ENCODE measurements around the gene ASTN2.

The ASTN2 gene

GRCh38 chr9:116468793-116469527, 945.9 kb downstream of the ASTN2 start:
- FAIRE-seq (no peak), DNase-seq (ENCODE audit: insufficient read length, low spot score) (no peak)
- no peak for TF ChIP-seq CTCF (IDR thresholded peaks at IDR 0.05; ENCODE audit: insufficient read depth, missing control alignments)

DNA sequence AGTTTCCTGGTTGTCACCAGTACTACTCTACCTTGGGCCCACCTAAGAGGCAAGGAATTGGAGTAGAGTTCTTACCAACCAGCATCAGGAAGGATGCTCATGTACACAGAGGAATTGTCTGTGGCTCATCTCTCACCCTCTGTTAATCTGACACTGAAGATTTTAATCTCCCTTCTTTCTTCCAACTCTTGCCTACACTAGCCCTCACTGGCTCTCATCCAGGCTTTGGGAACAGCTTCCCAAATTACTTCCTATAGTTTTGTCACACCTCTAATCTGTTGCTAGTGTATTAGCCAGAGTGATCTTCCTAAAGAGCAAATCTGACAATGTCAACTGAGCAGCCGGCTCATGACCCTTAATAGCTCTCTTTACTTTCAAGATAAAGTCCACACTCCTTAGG, 946.5 kb downstream of the ASTN2 start:
- FAIRE-seq (no peak), DNase-seq (ENCODE audit: insufficient read length, low spot score) (no peak)
- TF ChIP-seq CTCF (IDR thresholded peaks at IDR 0.05; ENCODE audit: insufficient read depth, missing control alignments) = no peak

- TF ChIP-seq CTCF (IDR thresholded peaks at IDR 0.05; ENCODE audit: insufficient read depth, missing control alignments) = no peak
- no peak for FAIRE-seq
- DNase-seq (ENCODE audit: insufficient read length, low spot score) = no peak
Measured at GRCh38 chr9:116467740-116468351, 947.0 kb downstream of the ASTN2 start.

DNA sequence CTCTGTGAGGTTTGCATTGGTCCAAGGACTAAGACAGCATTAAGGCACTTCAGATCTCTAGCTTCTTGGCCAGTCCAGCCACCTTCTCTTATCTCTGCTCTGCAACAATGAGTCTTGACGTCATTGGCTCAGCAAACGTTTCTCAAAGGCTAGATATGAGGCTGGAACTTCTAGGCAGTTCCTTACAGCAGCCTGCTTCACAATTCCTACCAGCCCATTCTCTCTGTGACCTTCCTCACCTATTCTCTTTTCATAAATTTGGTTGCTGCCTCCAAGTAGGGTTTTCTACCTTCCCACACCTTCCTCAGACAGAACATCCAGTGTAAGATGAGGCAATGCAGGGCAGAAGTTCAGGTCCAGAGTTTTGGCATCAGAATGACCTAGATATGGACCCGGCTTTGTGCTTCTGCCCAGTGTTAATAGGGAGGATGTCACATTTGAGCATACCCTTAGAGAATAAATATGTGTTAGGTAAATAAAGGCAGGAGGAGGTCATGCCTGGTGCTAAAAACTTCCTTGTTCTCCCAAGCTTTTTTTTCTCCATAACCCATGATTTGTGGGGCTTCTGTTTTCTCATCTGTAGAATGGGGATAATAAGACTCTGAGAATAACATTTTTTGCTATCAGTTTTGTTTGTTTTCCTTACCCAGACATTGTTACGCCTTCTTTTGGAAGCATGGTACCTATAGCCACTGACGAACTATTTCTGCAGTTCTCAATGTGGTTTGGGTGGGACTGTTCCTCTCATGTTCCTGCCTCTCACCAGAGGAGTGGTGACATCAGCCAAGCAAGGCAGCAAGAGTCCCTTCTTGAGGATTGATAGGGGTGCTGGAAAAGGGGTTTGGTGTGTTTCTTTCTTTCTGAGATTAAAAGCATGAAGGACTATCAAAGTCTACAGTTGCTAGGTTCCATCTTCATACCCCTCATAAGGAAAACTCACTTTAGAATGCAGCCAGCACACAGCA, 948.3 kb downstream of the ASTN2 start:
- DNase-seq (ENCODE audit: insufficient read length, low spot score) = no peak
- no peak for FAIRE-seq

DNA sequence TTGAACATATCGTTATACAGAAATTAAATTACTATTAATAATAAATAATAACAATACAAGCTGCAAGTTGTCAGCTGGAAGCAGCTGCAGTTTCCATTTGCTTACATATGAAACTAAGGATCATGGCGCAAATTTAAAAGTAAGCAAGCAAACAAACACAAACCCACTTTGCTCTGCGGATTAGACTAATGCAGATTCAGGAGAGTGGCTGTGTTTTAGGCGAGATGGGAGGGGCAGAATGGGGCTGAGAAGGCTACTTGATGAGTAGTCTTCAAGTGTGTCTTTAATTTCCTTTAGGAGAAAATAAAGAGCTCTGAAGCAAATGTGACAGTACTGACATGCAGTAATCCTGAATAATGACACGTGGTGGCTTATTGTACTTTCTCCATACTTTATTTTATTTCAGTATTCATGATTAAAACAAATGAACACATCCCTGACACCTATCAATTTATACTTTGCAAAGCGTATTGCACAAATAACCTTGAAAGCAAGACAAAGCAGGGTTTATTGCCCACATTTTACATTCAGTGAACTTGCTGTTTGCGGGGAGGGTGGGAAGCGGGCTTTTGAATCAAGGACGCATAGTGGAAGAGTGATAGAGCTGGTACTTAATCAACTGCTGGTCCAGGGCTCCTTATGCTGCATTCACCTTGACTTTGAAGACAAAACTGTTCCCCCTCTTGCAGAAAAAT, 949.1 kb downstream of the ASTN2 start:
- no peak for TF ChIP-seq CTCF (IDR thresholded peaks at IDR 0.05; ENCODE audit: insufficient read depth, missing control alignments)
- DNase-seq (ENCODE audit: insufficient read length, low spot score) (no peak), FAIRE-seq (no peak)

More for the DNA sequence above, 948.3 kb downstream of the ASTN2 start:
- no peak for TF ChIP-seq CTCF (IDR thresholded peaks at IDR 0.05; ENCODE audit: insufficient read depth, missing control alignments)

DNA sequence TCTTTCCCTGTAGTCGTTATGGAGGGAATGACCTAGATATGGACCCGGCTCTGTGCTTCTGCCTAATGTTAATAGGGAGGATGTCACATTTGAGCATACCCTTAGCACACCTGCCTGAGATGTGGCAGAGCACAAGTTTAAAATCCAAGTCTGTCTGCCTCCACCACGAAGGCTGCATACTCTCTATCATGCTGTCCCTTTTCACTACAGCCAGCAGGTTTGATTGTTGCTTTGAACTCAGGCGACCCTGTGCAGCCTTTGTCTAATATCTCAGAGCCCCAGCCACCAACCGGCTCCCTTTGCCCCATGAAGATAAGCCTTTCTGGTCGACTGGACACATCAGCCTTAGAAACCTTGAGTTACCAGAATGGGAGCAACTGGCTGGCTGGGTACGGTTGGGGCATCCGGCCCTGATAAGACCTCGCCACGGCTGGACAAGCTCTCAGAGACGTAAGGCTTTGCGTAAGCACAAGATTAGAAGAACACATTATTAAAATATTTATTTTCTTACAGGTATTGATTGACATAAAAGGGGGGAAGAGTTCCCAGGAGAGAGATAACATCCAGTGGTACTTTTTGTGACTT, 949.8 kb downstream of the ASTN2 start:
- no peak for TF ChIP-seq CTCF (IDR thresholded peaks at IDR 0.05; ENCODE audit: insufficient read depth, missing control alignments)
- no peak for FAIRE-seq
- DNase-seq (ENCODE audit: insufficient read length, low spot score) = no peak
